Measurements from ENCODE around the gene FAM170B. TPM values are rescaled to one million over a fixed set of nuclear protein-coding genes. Genes with fewer than 3 reads are reported as not detected.

The FAM170B gene
- total and polyA plus RNA-seq, 7 donors = 0.01 TPM; not detected in 6

DNA sequence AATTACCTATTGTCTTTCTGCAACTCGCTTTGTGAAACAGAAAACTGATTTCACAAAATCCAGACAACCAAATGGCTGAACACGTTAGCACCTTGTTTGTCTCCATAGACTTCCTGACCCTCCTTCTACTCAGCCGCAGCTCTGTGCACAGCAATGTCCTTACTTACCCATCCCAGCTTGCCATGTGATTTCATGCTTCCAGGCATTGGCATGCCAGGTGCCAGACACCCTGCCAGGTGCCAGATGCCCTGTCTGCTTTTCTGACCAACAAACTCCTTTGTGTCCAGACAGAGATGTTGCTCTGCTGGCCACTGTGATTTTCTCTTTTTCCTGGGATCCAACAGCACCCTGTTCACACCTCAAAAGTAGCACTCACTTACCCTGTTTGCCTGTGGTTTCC lies 16.1 kb upstream of the FAM170B start:
- no peaks in the 10 kb centered on the region for H3K4me1 ChIP-seq
- TF ChIP-seq, protein P1, sequence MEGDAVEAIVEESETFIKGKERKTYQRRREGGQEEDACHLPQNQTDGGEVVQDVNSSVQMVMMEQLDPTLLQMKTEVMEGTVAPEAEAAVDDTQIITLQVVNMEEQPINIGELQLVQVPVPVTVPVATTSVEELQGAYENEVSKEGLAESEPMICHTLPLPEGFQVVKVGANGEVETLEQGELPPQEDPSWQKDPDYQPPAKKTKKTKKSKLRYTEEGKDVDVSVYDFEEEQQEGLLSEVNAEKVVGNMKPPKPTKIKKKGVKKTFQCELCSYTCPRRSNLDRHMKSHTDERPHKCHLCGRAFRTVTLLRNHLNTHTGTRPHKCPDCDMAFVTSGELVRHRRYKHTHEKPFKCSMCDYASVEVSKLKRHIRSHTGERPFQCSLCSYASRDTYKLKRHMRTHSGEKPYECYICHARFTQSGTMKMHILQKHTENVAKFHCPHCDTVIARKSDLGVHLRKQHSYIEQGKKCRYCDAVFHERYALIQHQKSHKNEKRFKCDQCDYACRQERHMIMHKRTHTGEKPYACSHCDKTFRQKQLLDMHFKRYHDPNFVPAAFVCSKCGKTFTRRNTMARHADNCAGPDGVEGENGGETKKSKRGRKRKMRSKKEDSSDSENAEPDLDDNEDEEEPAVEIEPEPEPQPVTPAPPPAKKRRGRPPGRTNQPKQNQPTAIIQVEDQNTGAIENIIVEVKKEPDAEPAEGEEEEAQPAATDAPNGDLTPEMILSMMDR (IDR thresholded peaks at IDR 0.05) = no peak
- no peaks in the 10 kb centered on the region for H3K27me3 ChIP-seq (ENCODE audit: insufficient read depth in 3 of 3, low read length in 2 of 3)
- no peak overlapping the region for H3K4me3 ChIP-seq
- no peak for DNase-seq
- H3K27ac ChIP-seq = no peak overlapping the region
- no peaks in the 10 kb centered on the region for H3K36me3 ChIP-seq (ENCODE audit: insufficient read depth in 1 of 2, low read depth in 1 of 2)
- WGBS, 3 donors = 44 to 56% (median 49%) methylated on average over 3 of the region's 3 CpGs
- intact Hi-C loops (cut with DNase I) = no loop called here
- no peak for ATAC-seq
- no peaks in the 10 kb centered on the region for H3K9me3 ChIP-seq

DNA sequence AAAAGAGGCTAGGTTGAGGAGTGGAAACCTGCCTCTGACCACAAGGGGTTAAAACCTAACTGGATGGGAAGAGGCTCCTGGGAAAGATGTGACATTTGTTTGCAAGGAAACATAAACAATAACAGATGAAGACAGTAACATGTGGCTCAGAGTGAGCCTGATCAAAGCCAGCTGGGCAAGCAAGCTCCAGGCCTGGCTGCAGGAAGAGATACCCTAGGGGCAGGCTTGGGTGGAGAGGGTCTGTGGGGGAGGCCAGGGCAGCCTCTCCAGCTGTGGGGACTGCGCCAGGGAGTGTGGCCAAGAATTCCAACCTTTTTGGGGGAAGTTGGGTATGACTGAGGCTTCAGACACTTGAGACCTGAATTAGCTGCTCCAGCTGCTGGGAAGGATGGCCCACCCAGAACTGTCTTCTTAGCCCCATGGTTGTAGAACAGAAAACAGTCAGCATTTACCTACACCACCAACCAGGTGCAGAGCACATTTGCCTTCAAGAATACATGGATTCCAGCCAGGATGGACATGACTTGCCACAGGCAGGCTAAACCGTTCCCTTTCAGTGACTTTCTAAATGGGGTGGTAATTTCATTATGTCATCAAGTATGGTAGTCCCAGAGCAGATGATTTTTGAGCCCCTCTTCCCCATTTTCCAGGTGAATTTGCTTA lies 10.4 kb upstream of the FAM170B start:
- WGBS, 3 donors = 40 to 83% (median 49%) methylated on average over 2 of the region's 2 CpGs

GRCh38 chr10:49143249-49143648 lies 9.4 kb upstream of the FAM170B start:
- DNase-seq (no peak), ATAC-seq (no peak)
- Histone ChIP-seq H3K9me3 (no peaks in the 10 kb centered on the region), H3K4me3 (no peak overlapping the region), H3K27me3 (ENCODE audit: insufficient read depth in 3 of 3, low read length in 2 of 3) (no peaks in the 10 kb centered on the region), H3K27ac (no peak overlapping the region), H3K4me1 (peaks cover 7% of the 10 kb centered on the region), H3K36me3 (ENCODE audit: insufficient read depth in 1 of 2, low read depth in 1 of 2) (no peaks in the 10 kb centered on the region)
- intact Hi-C loops (cut with DNase I) = no loop called here
- TF ChIP-seq, protein P1 (IDR thresholded peaks at IDR 0.05) = no peak

More for the DNA sequence above, 10.4 kb upstream of the FAM170B start:
- H3K4me1 ChIP-seq = peaks cover 5% of the 10 kb centered on the region
- no peaks in the 10 kb centered on the region for H3K9me3 ChIP-seq
- no peak overlapping the region for H3K27ac ChIP-seq
- no peaks in the 10 kb centered on the region for H3K27me3 ChIP-seq (ENCODE audit: insufficient read depth in 3 of 3, low read length in 2 of 3)
- intact Hi-C loops (cut with DNase I) = no loop called here
- H3K4me3 ChIP-seq = no peak overlapping the region
- no peak for DNase-seq
- TF ChIP-seq, protein P1 (IDR thresholded peaks at IDR 0.05) = no peak
- no peaks in the 10 kb centered on the region for H3K36me3 ChIP-seq (ENCODE audit: insufficient read depth in 1 of 2, low read depth in 1 of 2)
- no peak for ATAC-seq

GRCh38 chr10:49141541-49142332 lies 7.9 kb upstream of the FAM170B start:
- Histone ChIP-seq H3K9me3 (peaks cover under 1% of the 10 kb centered on the region), H3K4me3 (no peak overlapping the region), H3K36me3 (ENCODE audit: insufficient read depth in 1 of 2, low read depth in 1 of 2) (no peaks in the 10 kb centered on the region), H3K4me1 (peaks cover 7% of the 10 kb centered on the region), H3K27me3 (ENCODE audit: insufficient read depth in 3 of 3, low read length in 2 of 3) (no peaks in the 10 kb centered on the region), H3K27ac (no peak overlapping the region)
- no peak for ATAC-seq
- no peak for DNase-seq
- TF ChIP-seq, protein P1 (IDR thresholded peaks at IDR 0.05) = no peak
- 84 to 93% (median 89%) methylated on average over 5 of the region's 5 CpGs for WGBS, 3 donors
- intact Hi-C loops (cut with DNase I) = no loop called here
